Activated T-helper 17 cell treated with anti-CD3 and anti-CD28 coated beads, Interleukin-2, amount 50 U/mL, for 72 hours (primary cell): ENCODE data around the gene GRIA2. TPM values are rescaled to one million over a fixed set of nuclear protein-coding genes. Genes with fewer than 3 reads are reported as not detected.

ENCODE experiments used
- ATAC-seq: fragments of 150-1000 bp; cut with Tn5 transposase; replicated peaks from 2 replicates; pipeline ENCODE4 v1.10.0; 2021; ENCODE audit warnings: mild to moderate bottlenecking, moderate library complexity
- H3K27ac Mint-ChIP-seq: one replicate; pipeline ENCODE4 v1.8.0; 2022; ENCODE audit warnings: mixed read lengths
- H3K27me3 Mint-ChIP-seq: one replicate; pipeline ENCODE4 v1.8.0; 2022; ENCODE audit warnings: mixed read lengths
- H3K36me3 Mint-ChIP-seq: one replicate; pipeline ENCODE4 v1.8.0; 2022; ENCODE audit warnings: low read depth, mild to moderate bottlenecking, mixed read lengths
- H3K4me1 Mint-ChIP-seq: one replicate; pipeline ENCODE4 v1.8.0; 2022; ENCODE audit warnings: mixed read lengths
- H3K4me3 Mint-ChIP-seq: one replicate; pipeline ENCODE4 v1.8.0; 2022; ENCODE audit warnings: mild to moderate bottlenecking, mixed read lengths
- H3K9me3 Mint-ChIP-seq: one replicate; pipeline ENCODE4 v1.8.0; 2022; ENCODE audit warnings: mixed read lengths
- total RNA-seq, 2 donors: library from RNA; stranded (reverse); gene quantifications; one replicate each; pipeline ENCODE4 v1.2.3, GENCODE V29; 2022

Gene GRIA2
- total RNA-seq, 2 donors from 2014 or later = not detected

- H3K36me3 Mint-ChIP-seq = no peaks in the 10 kb centered on the region
Measured at GRCh38 chr4:157372567-157372966, 152.0 kb downstream of the GRIA2 start.

GRCh38 chr4:157389741-157390140 is 169.2 kb downstream of the GRIA2 start:
- Mint-ChIP-seq H3K36me3 (no peaks in the 10 kb centered on the region), H3K4me3 (no peak overlapping the region), H3K9me3 (peaks cover 8% of the 10 kb centered on the region), H3K27ac (no peak overlapping the region), H3K4me1 (no peaks in the 10 kb centered on the region), H3K27me3 (no peaks in the 10 kb centered on the region)
- ATAC-seq = no peak

More at GRCh38 chr4:157372567-157372966, 152.0 kb downstream of the GRIA2 start:
- ATAC-seq = no peak
- Mint-ChIP-seq H3K9me3 (no peaks in the 10 kb centered on the region), H3K27me3 (no peaks in the 10 kb centered on the region), H3K4me3 (no peak overlapping the region), H3K27ac (no peak overlapping the region), H3K4me1 (no peaks in the 10 kb centered on the region)

- no peaks in the 10 kb centered on the region for H3K36me3 Mint-ChIP-seq
- H3K27ac Mint-ChIP-seq = no peak overlapping the region
- ATAC-seq = no peak
- H3K4me1 Mint-ChIP-seq = no peaks in the 10 kb centered on the region
- peaks cover 4% of the 10 kb centered on the region for H3K9me3 Mint-ChIP-seq
- no peak overlapping the region for H3K4me3 Mint-ChIP-seq
- no peaks in the 10 kb centered on the region for H3K27me3 Mint-ChIP-seq
Measured at GRCh38 chr4:157405070-157405469, 184.5 kb downstream of the GRIA2 start.

Other genes with a start within 250 kb of the GRIA2 start
- gene PDGFC, start 248.9 kb upstream of the GRIA2 start, total RNA-seq = not detected
- gene GLRB, start 144.6 kb upstream of the GRIA2 start, total RNA-seq = not detected